Stimulated activated CD4-positive, alpha-beta T cell treated with anti-CD3 and anti-CD28 coated beads, TNF-alpha, amount 100 ng/mL, for 1 hour (primary cell): ENCODE results near the gene PPP1R12A.

Experiments used
- DNase-seq, 3 donors: peaks; one replicate each; pipeline ENCODE4 v3.0.0-alpha.2; 2020; ENCODE audit warnings: low read depth in 3 of 3, low spot score in 1 of 3

Gene PPP1R12A

DNA sequence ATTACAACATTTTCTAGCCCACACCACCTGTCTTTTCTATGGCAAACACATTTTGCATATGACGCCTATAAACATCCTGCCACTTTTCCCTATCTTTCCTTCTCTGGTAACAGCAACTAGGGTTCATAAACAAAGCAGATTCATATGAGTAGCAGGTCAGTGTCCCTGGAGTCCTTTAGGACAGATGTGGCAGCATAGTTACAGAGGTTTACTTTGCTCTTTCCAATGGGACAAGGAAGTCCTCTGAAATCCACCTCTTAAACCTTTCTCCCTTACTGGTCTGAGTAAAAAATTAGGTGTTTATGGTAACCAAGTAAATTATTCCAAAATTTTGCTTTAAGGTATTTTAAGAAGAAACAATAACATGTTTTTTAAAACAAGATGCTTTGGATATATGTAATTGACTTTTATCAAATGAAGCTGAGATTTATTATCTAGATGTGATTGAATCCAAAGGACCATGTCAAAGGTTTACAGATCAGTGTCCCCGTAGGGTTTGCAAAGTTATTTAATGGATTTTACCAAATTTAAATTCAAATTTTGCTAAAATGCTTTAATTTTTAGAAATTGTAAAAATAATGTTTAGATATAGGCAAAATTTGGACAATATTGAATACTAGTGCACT lies 164.9 kb downstream of the PPP1R12A start:
- no peak for DNase-seq

- no peak for DNase-seq
These were observed 165.6 kb downstream of the PPP1R12A start for GRCh38 chr12:79769189-79769859.

GRCh38 chr12:79766705-79767464 lies 168.0 kb downstream of the PPP1R12A start:
- DNase-seq, result no peak

DNA sequence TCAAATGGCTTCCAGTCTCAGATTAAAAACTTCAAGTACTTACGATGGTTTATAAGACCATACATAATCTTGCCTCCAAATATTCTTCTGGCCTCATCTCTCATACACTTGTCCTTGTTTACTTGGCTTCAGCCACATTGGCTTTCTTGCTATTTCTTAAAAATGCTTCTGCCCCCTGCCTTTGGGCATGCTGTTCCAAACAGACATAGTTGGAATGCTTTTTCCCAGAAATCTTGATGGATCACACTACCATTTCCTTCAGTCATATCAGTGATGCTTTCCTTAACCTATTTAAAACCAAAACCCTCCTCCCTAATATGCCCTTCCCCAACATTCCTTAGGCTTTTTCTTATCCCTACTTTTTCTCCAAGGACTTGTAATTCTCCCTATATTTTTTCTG lies 169.7 kb downstream of the PPP1R12A start:
- DNase-seq, result no peak

DNA sequence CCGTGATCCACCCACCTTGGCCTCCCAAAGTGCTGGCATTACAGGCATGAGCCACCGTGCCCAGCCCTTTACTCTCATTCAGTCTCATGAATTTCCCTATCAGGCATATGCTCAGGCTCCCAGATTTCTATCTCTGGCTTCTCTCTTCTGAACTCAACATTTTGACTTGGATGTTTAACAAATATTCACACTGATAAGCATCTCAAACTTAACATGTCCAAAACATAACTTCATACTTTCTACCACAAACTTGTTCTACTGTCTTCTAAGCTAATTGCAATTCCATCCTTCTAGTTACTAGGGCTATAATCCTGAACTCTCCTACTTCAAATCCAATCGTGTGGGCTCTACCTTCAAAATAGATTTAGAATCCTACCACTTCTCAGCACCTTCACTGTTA lies 170.3 kb downstream of the PPP1R12A start:
- no peak for DNase-seq

GRCh38 chr12:79763766-79764452 lies 171.0 kb downstream of the PPP1R12A start:
- no peak for DNase-seq

GRCh38 chr12:79761341-79761740 lies 173.6 kb downstream of the PPP1R12A start:
- DNase-seq, result no peak

DNA sequence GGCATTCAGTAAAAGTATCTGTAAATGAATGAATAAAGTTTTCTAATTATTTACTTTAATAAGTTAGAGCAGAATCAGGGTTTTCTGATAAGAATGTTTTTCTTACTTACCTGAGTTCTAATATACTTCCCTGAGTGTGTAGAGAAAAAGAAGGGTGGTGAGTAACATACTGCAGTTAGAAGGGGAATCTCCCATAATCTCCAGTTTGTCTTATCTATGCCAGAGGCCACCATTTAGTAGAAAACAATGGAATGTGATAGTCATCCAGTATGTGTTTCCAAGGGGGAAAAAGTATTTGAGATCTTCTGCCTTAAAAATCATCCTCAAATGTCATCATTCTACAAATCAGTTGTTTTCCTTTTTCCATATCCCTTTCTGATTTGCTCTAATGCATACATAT lies 187.6 kb downstream of the PPP1R12A start:
- DNase-seq, result no peak

- DNase-seq, result no peak
These were observed 196.8 kb downstream of the PPP1R12A start for GRCh38 chr12:79737875-79738718.

DNA sequence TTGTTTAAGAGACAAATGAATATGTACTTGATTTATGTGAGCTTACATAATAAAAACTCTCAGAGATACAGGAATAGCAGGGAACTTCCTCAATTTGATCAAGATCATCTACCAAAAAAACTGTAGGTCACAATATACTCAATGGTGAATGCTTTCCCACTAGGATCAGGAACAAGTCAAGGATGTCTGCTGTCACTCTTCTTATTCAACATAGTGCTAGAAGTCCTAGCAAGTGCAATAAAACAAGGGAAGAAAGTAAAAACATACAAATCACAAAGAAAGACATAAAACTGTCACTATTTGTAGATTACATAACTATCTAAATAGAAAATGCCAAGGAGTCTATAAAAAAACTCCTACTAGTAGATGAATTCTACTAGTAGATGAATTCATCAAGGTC lies 202.3 kb downstream of the PPP1R12A start:
- DNase-seq, result no peak

DNA sequence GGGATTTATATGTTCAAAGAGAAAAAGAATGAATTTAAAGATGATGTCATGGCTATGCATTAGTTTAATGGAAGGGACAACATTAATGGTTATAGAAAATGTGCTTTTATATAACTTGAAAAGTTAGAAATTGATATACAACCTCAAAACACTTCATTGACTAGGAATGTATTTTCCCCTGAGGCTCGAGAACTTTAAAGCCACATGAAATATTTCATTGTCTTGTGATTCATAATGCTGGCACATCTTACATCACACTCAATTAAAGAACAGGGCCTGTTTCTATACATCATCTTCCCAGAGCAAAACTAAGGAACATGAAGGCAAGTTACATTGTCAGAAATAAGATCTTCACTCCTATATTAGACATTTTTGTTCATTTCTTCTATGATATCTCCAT lies 208.9 kb downstream of the PPP1R12A start:
- DNase-seq, result no peak
